Aorta (tissue), 5 donors: Measurements from ENCODE around the gene BTF3L4. TPM values are rescaled to one million over a fixed set of nuclear protein-coding genes. Genes with fewer than 3 reads are reported as not detected.
"Not testable (repeated sequence)": the region's sequence is repeated elsewhere in the genome, so short reads cannot be mapped to it uniquely, and the experiment has no call there.

ENCODE experiments used
- ATAC-seq: fragments of 200-7000 bp; cut with Tn5 transposase; one replicate; pipeline ENCODE4 v1.9.1; 2022; ENCODE audit warnings: moderate library complexity; ENCODE audit not compliant: low FRiP score
- DNase-seq, 2 donors: peaks; one replicate each; pipeline ENCODE4 v3.0.0-alpha.2; 2020
- H3K27ac ChIP-seq, 2 donors: one replicate each; pipeline ENCODE4 v1.5.1; 2013; ENCODE audit warnings: low read length in 2 of 2, mild to moderate bottlenecking in 2 of 2, moderate library complexity in 2 of 2, control low read depth in 1 of 2, inconsistent platforms in 1 of 2, low read depth in 1 of 2
- H3K27me3 ChIP-seq, 2 donors: one replicate each; pipeline ENCODE4 v1.6.1; 2013; ENCODE audit warnings: control low read depth in 1 of 2, low read length in 1 of 2, mild to moderate bottlenecking in 1 of 2, moderate library complexity in 1 of 2; ENCODE audit not compliant: insufficient read depth in 2 of 2, control insufficient read depth in 1 of 2
- H3K36me3 ChIP-seq, 2 donors: one replicate each; pipeline ENCODE4 v1.6.1; 2013; ENCODE audit warnings: control low read depth in 1 of 2, low read length in 1 of 2, mild to moderate bottlenecking in 1 of 2; ENCODE audit not compliant: insufficient read depth in 2 of 2, control insufficient read depth in 1 of 2
- H3K4me1 ChIP-seq, 2 donors: one replicate each; pipeline ENCODE4 v1.6.1; 2013; ENCODE audit warnings: low read length in 2 of 2, control low read depth in 1 of 2, mild to moderate bottlenecking in 1 of 2, moderate library complexity in 1 of 2; ENCODE audit not compliant: insufficient read depth in 2 of 2, control insufficient read depth in 1 of 2
- H3K4me3 ChIP-seq, 2 donors: one replicate each; pipeline ENCODE4 v1.5.1; 2013; ENCODE audit warnings: low read length in 2 of 2, control low read depth in 1 of 2, mild to moderate bottlenecking in 1 of 2
- H3K9me3 ChIP-seq: one replicate; pipeline ENCODE4 v1.6.1; 2013; ENCODE audit warnings: mild to moderate bottlenecking, low read length; ENCODE audit not compliant: control insufficient read depth
- WGBS, 2 donors: extraction: QIAGEN DNeasy Blood & Tissue Kit; methylation state at CpG; one replicate each; pipeline ENCODE4 v1.1.7; 2013; 5-methylcytosine and 5-hydroxymethylcytosine counted together
- intact Hi-C, 2 donors: fragments of 100-400 bp; cut with DNase I; formaldehyde crosslinking; loops; one replicate each; pipeline versions ENCODE4 v1.14.2 to v1.15.0; 2022
- polyA plus RNA-seq, 2 donors: library from polyadenylated mRNA; stranded (reverse); fragments of 200-250 nt; gene quantifications; one replicate each; pipeline ENCODE4 v1.2.3, GENCODE V29; 2013
- total RNA-seq, 2 donors: library from RNA; stranded (reverse); fragmentation: NEBNext Ultra II Directional; extraction: Animal tissue kit (Norgen Biotek cat#: 25700); gene quantifications; one replicate each; pipeline ENCODE4 v1.2.1, GENCODE V29; 2021
- donor health status: healthy with polysubstance abuse.
- donor health status: Bipolar disorder and iron deficiency.
- donor health status: DM: no; HTN: no; CAD: no.
- donor health status: DM: no; HTN: no; CAD: no.
- donor health status: DM: yes; HTN: yes; CAD: no.

Gene BTF3L4
- total and polyA plus RNA-seq, 4 donors, result 33.6 to 45.3 (median 38.2) TPM

GRCh38 chr1:52059321-52059720 is 3.2 kb downstream of the BTF3L4 start:
- DNase-seq (no peak), ATAC-seq (no peak)
- Histone ChIP-seq H3K36me3 (peaks cover 0 to 3% of the 10 kb centered on the region in 2 donors), H3K4me1 (peaks cover 0 to 7% of the 10 kb centered on the region in 2 donors), H3K9me3 (no peaks in the 10 kb centered on the region), H3K27me3 (no peaks in the 10 kb centered on the region), H3K4me3 (no peak overlapping the region), H3K27ac (no peak overlapping the region)
- intact Hi-C loops, result no loop called here

GRCh38 chr1:52059888-52060287 is 3.8 kb downstream of the BTF3L4 start:
- 92% methylated on average over 1 of the region's 1 CpG for WGBS, 2 donors
- no peak for ATAC-seq
- intact Hi-C loops, result no loop called here

GRCh38 chr1:52060822-52061221 is 4.7 kb downstream of the BTF3L4 start:
- DNase-seq (no peak), ATAC-seq (no peak)
- Histone ChIP-seq H3K9me3 (no peaks in the 10 kb centered on the region), H3K36me3 (peaks cover 0 to 3% of the 10 kb centered on the region in 2 donors), H3K27ac (no peak overlapping the region), H3K4me1 (peaks cover 0 to 4% of the 10 kb centered on the region in 2 donors), H3K4me3 (no peak overlapping the region), H3K27me3 (no peaks in the 10 kb centered on the region)
- WGBS, 2 donors, result 96% methylated on average over 4 of the region's 4 CpGs
- intact Hi-C loops, result no loop called here

More at GRCh38 chr1:52059888-52060287, 3.8 kb downstream of the BTF3L4 start:
- Histone ChIP-seq H3K4me1 (peaks cover 0 to 4% of the 10 kb centered on the region in 2 donors), H3K27ac (no peak overlapping the region), H3K36me3 (peaks cover 0 to 3% of the 10 kb centered on the region in 2 donors), H3K4me3 (no peak overlapping the region), H3K27me3 (no peaks in the 10 kb centered on the region), H3K9me3 (no peaks in the 10 kb centered on the region)
- DNase-seq, result no peak

- Histone ChIP-seq H3K36me3 (peaks cover 0 to 3% of the 10 kb centered on the region in 2 donors), H3K9me3 (no peaks in the 10 kb centered on the region), H3K27ac (no peak overlapping the region), H3K4me3 (no peak overlapping the region), H3K4me1 (no peaks in the 10 kb centered on the region), H3K27me3 (no peaks in the 10 kb centered on the region)
- DNase-seq (no peak), ATAC-seq (no peak)
- intact Hi-C loops, result no loop called here
- 91 to 92% methylated on average over 2 of the region's 2 CpGs for WGBS, 2 donors
Measured at GRCh38 chr1:52063192-52063591, 7.1 kb downstream of the BTF3L4 start.

GRCh38 chr1:52070704-52071103 is 14.6 kb downstream of the BTF3L4 start:
- H3K4me1 ChIP-seq, result no peaks in the 10 kb centered on the region
- no peaks in the 10 kb centered on the region for H3K36me3 ChIP-seq
- H3K27ac ChIP-seq, result no peak overlapping the region
- DNase-seq (no peak), ATAC-seq (no peak)
- intact Hi-C loops, result no loop called here
- H3K4me3 ChIP-seq, result no peak overlapping the region
- WGBS, 2 donors, result 92 to 93% methylated on average over 4 of the region's 4 CpGs
- H3K27me3 ChIP-seq, result no peaks in the 10 kb centered on the region
- H3K9me3 ChIP-seq, result no peaks in the 10 kb centered on the region

GRCh38 chr1:52072291-52072690 is 16.2 kb downstream of the BTF3L4 start:
- H3K4me1 ChIP-seq, result no peaks in the 10 kb centered on the region
- DNase-seq, result no peak
- no peaks in the 10 kb centered on the region for H3K9me3 ChIP-seq
- H3K36me3 ChIP-seq, result no peaks in the 10 kb centered on the region
- no peaks in the 10 kb centered on the region for H3K27me3 ChIP-seq
- 81 to 83% methylated on average over 6 of the region's 6 CpGs for WGBS, 2 donors
- H3K4me3 ChIP-seq, result no peak overlapping the region
- H3K27ac ChIP-seq, result no peak overlapping the region
- no peak for ATAC-seq
- intact Hi-C loops, result no loop called here

GRCh38 chr1:52077277-52077676 is 21.2 kb downstream of the BTF3L4 start:
- H3K27ac ChIP-seq, H3K4me3 ChIP-seq, H3K4me1 ChIP-seq, intact Hi-C loops, H3K27me3 ChIP-seq, H3K36me3 ChIP-seq, H3K9me3 ChIP-seq, ATAC-seq, DNase-seq: not testable (repeated sequence)
- 94 to 96% methylated on average over 6 of the region's 6 CpGs for WGBS, 2 donors

GRCh38 chr1:52080014-52080415 is 23.9 kb downstream of the BTF3L4 start:
- 87 to 88% methylated on average over 3 of the region's 3 CpGs for WGBS, 2 donors
- H3K27me3 ChIP-seq, result no peaks in the 10 kb centered on the region
- DNase-seq (no peak), ATAC-seq (no peak)
- intact Hi-C loops, result no loop called here
- H3K9me3 ChIP-seq, result no peaks in the 10 kb centered on the region
- H3K4me3 ChIP-seq, result no peak overlapping the region
- H3K36me3 ChIP-seq, result no peaks in the 10 kb centered on the region
- no peaks in the 10 kb centered on the region for H3K4me1 ChIP-seq
- H3K27ac ChIP-seq, result no peak overlapping the region

- H3K27me3 ChIP-seq, H3K27ac ChIP-seq, DNase-seq, H3K36me3 ChIP-seq, H3K4me3 ChIP-seq, ATAC-seq, H3K9me3 ChIP-seq, intact Hi-C loops, H3K4me1 ChIP-seq: not testable (repeated sequence)
Measured at GRCh38 chr1:52087892-52088291, 31.8 kb downstream of the BTF3L4 start.
